ENCODE measurements around the gene ELP2.

Gene ELP2

DNA sequence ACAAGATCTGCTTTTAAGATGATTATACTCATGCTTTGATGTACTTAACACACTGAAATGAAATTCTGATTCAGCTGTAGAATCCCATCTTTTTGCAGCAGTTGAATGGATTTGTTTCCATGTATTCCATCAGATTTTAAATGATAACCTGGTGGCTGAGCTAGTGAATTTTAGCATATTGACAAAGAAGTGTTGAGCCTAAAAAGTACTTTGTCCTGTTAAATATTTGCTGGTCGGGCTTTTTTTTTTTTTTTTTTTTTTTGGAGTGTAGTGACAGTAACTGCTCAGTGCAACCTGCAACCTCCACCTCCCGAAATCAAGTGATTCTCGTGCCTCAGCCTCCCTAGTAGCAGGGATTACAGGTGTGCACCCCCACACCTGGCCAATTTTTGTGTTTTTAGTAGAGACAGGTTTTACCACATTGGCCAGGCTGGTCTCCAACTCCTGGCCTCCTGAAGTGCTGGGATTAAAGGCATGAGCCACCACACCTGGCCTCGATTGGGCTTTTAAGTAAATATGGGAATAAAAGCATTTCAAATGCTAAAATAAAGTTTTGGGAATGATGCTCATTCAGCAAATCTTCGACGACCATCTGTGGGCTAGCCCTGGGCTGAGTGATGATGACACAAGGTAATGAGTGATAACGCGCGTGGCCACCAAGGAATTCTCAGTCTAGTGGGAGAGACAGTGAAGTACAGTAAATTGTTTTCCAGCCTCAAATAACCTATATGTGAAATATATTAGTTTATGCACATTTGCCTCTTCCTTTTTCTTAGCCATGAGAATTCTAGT is 2.2 kb downstream of the ELP2 start:
- H3K27ac Mint-ChIP-seq = no peak overlapping the region
- H3K36me3 Mint-ChIP-seq (ENCODE audit: low read depth) = peaks cover 39% of the 10 kb centered on the region
- no peaks in the 10 kb centered on the region for H3K9me3 Mint-ChIP-seq
- H3K27me3 Mint-ChIP-seq = no peaks in the 10 kb centered on the region
- peak overlapping the region; percentile 95 for H3K4me3 Mint-ChIP-seq
- peaks cover 54% of the 10 kb centered on the region for H3K4me1 Mint-ChIP-seq (ENCODE audit: low read depth)

DNA sequence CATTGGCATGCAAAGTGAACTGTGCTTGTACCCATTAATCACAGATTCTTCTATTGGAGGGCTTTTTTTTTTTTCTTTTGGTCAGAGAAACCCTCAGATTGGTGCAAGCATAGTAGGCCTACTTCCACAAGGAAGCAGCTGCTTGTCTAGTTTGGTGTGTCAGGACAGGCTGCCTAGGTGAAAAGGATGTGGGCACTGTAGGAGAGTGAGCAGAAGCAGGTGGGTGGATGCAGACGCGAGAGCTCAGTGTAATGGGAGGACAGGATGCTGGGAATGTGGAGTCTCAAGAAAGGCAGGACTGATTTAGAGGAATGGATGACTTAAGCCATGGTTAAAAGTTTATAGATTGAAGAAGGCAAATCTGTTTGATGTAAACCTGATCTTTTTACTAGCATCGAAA is 3.1 kb downstream of the ELP2 start:
- Mint-ChIP-seq H3K4me3 (peak overlapping the region; percentile 11), H3K4me1 (ENCODE audit: low read depth) (peaks cover 45% of the 10 kb centered on the region), H3K27ac (peak overlapping the region; percentile 19), H3K9me3 (no peaks in the 10 kb centered on the region), H3K36me3 (ENCODE audit: low read depth) (peaks cover 41% of the 10 kb centered on the region), H3K27me3 (no peaks in the 10 kb centered on the region)

DNA sequence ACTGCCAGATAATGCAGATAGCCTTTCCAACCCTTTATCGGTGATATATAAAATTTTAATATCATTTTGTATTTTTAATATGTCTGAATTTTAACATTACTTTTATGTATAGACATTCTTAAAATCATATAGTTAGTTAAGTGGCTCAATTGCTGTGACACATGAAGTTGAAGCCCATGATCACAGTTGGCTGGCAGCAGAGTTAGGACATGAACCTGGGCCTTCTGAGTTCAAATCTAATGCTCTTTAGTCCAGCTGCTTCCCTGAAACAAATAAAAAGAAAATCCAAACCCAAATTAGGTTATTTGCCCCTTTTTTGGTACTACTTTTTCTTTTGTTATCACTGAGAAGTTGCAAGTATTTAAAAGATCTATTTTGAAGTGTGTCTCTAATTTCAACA is 5.6 kb downstream of the ELP2 start:
- H3K36me3 Mint-ChIP-seq (ENCODE audit: low read depth) = peaks cover 59% of the 10 kb centered on the region
- peaks cover 38% of the 10 kb centered on the region for H3K4me1 Mint-ChIP-seq (ENCODE audit: low read depth)
- no peak overlapping the region for H3K27ac Mint-ChIP-seq
- H3K4me3 Mint-ChIP-seq = no peak overlapping the region
- H3K9me3 Mint-ChIP-seq = no peaks in the 10 kb centered on the region
- no peaks in the 10 kb centered on the region for H3K27me3 Mint-ChIP-seq

DNA sequence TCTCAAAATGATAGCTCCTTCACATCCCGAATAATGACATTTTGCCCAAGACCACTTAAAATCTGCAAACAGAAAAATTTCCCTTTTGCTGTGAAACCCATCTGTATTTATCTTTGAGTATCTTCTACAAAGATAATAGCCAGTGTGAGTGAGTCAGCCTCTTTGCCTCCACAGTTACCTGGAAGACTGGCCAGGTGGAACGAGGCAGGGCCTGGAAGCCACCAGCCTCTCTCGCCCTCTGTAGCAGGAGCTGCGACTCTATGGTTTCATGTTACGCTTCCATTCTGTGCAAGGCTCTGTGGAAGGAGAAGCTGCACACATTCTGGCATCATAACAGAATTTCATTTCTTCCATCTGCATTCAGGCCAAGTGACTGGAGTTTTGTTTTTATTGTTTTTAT is 9.5 kb downstream of the ELP2 start:
- H3K27ac Mint-ChIP-seq = no peak overlapping the region
- no peaks in the 10 kb centered on the region for H3K27me3 Mint-ChIP-seq
- H3K9me3 Mint-ChIP-seq = no peaks in the 10 kb centered on the region
- H3K4me1 Mint-ChIP-seq (ENCODE audit: low read depth) = peaks cover 10% of the 10 kb centered on the region
- H3K36me3 Mint-ChIP-seq (ENCODE audit: low read depth) = peaks cover 76% of the 10 kb centered on the region
- H3K4me3 Mint-ChIP-seq = no peak overlapping the region

DNA sequence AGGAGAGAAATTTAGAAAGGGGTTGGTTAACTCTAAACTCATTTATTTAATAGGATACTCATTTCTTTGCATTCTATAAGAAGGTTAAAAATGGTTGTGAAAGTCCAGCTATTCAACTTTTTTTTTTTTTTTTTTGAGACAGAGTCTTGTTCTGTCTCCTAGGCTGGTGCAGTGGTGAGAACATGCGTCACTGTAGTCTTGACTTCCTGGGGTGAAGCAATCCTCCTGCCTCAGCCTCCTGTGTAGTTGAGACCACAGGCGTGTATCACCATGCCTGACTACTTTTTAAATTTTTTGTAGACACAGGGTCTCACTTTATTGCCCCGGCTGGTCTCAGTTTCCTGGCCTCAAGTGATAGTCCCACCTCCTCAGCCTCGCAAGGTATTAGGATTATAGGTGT is 11.9 kb downstream of the ELP2 start:
- Mint-ChIP-seq H3K4me3 (no peak overlapping the region), H3K9me3 (no peaks in the 10 kb centered on the region), H3K36me3 (ENCODE audit: low read depth) (peaks cover 83% of the 10 kb centered on the region), H3K27ac (no peak overlapping the region), H3K4me1 (ENCODE audit: low read depth) (peaks cover 6% of the 10 kb centered on the region), H3K27me3 (no peaks in the 10 kb centered on the region)

DNA sequence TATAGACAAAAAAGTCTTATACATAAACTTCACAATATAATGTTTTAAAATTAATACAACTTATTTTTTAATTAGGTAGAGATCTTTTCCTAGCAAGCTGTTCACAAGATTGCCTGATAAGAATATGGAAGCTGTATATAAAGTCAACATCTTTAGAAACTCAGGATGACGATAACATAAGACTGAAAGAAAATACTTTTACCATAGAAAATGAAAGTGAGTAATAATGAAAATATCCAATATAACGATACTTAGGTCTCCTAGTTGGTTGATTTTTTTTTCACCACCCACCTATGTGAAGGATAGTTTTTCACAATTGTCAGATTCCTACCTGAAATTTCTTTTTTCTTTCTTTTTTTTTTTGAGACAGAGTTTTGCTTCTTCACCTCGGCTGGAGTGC is 13.1 kb downstream of the ELP2 start:
- H3K36me3 Mint-ChIP-seq (ENCODE audit: low read depth) = peaks cover 80% of the 10 kb centered on the region
- peaks cover 6% of the 10 kb centered on the region for H3K4me1 Mint-ChIP-seq (ENCODE audit: low read depth)
- no peak overlapping the region for H3K4me3 Mint-ChIP-seq
- H3K9me3 Mint-ChIP-seq = no peaks in the 10 kb centered on the region
- no peaks in the 10 kb centered on the region for H3K27me3 Mint-ChIP-seq
- H3K27ac Mint-ChIP-seq = no peak overlapping the region

DNA sequence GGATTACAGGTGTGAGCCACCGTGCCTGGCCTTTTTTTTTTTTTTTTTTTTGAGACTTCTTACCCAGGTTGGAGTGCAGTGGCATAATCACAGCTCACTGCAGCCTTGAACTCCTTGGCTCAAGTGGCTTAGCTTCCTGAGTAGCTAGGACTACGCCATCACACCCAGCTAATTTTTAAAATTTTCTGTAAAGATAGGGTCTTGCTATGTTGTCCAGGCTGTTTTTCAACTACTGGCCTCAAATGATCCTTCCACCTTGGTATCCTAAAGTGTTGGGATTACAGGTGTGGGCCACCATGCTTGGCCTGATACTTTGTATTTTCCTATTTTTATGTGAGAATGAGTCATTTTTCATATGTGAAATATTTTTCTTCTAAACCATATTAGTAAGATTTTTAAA is 13.7 kb downstream of the ELP2 start:
- no peaks in the 10 kb centered on the region for H3K27me3 Mint-ChIP-seq
- H3K36me3 Mint-ChIP-seq (ENCODE audit: low read depth) = peaks cover 80% of the 10 kb centered on the region
- H3K4me3 Mint-ChIP-seq = no peak overlapping the region
- no peaks in the 10 kb centered on the region for H3K9me3 Mint-ChIP-seq
- H3K4me1 Mint-ChIP-seq (ENCODE audit: low read depth) = peaks cover 6% of the 10 kb centered on the region
- H3K27ac Mint-ChIP-seq = no peak overlapping the region

DNA sequence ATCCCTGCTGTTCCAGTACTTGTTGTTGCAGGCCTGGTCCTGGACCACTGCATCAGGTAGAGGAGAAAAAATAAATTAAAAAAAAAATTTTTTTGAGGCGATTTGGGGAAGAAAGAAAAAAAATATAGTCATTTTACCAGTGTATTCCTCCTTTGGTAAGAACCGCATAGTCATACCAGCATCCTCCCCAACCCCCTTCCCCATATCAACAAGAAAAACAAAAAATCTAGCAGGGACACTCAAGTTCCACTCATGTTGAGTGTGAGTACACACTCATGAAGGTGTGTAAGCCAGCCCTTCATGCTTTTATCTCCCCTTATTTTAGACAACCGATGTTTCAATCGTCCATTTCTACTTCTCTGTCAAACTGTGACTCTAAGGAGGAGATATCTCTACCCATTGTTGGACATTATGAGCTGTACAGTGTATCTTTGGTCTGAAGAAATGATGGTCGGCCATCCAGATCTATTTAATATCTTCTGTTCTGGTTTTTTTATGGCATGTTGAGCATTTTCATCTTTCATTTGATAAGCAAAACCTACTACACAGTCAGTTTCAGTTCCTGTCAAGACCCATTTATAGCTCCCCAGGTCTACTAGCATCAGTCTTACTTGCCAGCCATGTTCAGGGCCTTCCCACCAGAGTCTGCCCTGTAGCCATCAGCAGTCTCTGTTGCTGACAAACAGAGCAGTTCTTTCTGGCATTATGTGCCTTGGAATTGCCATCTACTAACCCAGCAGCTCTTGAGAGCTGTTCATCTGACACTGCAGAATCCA is 20.0 kb downstream of the ELP2 start:
- no peak overlapping the region for H3K4me3 Mint-ChIP-seq
- H3K27ac Mint-ChIP-seq = peak overlapping the region; percentile 11
- peaks cover 72% of the 10 kb centered on the region for H3K36me3 Mint-ChIP-seq (ENCODE audit: low read depth)
- peaks cover 27% of the 10 kb centered on the region for H3K4me1 Mint-ChIP-seq (ENCODE audit: low read depth)
- H3K27me3 Mint-ChIP-seq = no peaks in the 10 kb centered on the region
- no peaks in the 10 kb centered on the region for H3K9me3 Mint-ChIP-seq

DNA sequence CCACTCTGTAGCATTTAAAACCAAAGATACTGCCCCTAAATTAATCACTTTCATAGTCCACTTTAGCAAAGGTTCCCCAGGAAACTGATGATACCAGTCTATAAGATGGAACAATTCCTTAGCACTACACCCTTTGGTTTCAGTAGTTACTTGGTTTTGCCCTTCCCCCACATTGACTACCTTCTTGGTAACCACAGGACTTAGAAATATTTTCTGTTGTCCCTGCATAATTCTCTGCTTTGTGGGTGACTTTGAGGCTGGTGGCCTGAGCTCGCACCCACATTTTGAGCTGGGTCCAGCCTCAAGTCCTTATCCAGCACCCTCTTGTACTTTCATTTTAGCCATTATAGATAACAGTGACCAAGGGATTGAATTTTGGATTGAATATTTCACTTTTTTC is 23.1 kb downstream of the ELP2 start:
- Mint-ChIP-seq H3K36me3 (ENCODE audit: low read depth) (peaks cover 71% of the 10 kb centered on the region), H3K9me3 (no peaks in the 10 kb centered on the region), H3K4me3 (no peak overlapping the region), H3K27ac (no peak overlapping the region), H3K4me1 (ENCODE audit: low read depth) (peaks cover 27% of the 10 kb centered on the region), H3K27me3 (no peaks in the 10 kb centered on the region)

DNA sequence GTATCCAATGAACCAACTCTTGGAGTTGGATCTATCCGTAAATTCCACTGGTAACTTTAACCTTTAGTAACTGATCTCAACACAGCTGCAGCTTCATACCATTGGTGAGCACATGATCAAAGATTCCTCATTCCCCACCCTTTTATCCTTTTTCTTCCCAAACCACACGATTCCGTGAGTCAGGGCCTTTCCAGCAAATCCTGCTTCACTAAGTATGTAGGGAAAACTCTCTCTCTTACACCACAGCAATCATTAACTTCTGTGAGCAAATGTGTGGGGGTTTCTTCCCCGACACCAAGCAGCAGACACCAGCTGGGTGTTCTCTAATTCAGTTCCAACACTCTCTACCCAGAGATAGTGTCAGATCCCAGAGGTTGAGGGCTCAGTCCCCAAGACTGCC is 23.5 kb downstream of the ELP2 start:
- Mint-ChIP-seq H3K9me3 (no peaks in the 10 kb centered on the region), H3K36me3 (ENCODE audit: low read depth) (peaks cover 71% of the 10 kb centered on the region), H3K4me3 (no peak overlapping the region), H3K4me1 (ENCODE audit: low read depth) (peaks cover 27% of the 10 kb centered on the region), H3K27ac (no peak overlapping the region), H3K27me3 (no peaks in the 10 kb centered on the region)

DNA sequence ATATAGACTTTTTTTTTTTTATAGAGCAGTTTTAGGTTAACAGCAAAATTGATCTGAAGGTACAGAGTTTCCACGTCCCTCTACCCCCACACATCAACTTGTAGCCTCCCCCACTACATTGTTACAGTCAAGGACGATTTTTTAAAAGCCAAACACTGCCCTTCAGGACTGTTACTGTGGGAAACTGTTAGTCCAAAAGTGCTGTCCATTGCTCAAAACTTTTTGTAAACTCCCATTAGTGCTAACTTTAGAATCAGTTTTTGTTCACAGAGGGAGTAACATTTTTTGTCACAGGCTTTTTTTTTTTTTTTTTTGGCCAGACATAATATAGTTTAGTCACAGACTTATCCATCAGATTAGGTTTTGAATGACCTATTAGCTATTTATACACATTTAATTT is 24.1 kb downstream of the ELP2 start:
- H3K27ac Mint-ChIP-seq = no peak overlapping the region
- peaks cover 70% of the 10 kb centered on the region for H3K36me3 Mint-ChIP-seq (ENCODE audit: low read depth)
- no peaks in the 10 kb centered on the region for H3K27me3 Mint-ChIP-seq

DNA sequence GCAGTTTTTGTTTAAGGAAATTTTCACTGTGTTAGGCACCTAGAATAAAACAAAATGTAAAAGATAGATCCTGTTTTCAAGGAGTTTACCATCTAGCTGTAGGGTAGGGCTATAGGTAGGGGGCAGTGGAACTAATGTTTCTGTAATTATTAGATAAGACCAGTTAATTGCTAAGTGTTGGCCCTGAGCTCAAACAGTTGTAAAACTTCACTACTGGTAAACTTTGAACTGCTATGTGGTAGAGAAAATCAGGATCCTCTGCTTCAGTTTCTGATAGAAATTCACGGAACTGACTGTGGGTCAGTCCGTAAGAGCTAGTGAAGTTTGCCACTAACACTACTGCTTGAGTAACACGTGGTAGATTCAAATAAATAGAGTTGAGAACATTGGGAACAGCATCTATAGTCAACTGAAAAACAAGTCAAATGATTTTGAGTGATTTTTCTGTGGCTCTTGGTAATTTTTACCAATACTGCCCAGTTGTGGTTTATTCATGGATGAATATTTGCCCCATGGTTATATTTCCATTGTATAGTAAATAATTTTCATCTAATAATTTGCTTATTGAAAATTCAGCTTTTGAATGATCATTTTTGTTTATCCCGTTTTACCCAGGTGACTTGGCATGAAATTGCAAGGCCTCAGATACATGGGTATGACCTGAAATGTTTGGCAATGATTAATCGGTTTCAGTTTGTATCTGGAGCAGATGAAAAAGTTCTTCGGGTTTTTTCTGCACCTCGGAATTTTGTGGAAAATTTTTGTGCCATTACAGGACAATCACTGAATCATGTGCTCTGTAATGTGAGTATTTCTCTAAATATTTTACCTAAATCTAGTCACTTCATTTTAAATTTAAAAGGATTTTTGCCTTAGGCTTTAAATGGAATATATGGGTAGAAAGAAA is 26.4 kb downstream of the ELP2 start:
- Mint-ChIP-seq H3K27me3 (no peaks in the 10 kb centered on the region), H3K9me3 (no peaks in the 10 kb centered on the region), H3K4me3 (no peak overlapping the region), H3K36me3 (ENCODE audit: low read depth) (peaks cover 73% of the 10 kb centered on the region), H3K27ac (no peak overlapping the region), H3K4me1 (ENCODE audit: low read depth) (peaks cover 7% of the 10 kb centered on the region)

More for the DNA sequence above, 24.1 kb downstream of the ELP2 start:
- peaks cover 27% of the 10 kb centered on the region for H3K4me1 Mint-ChIP-seq (ENCODE audit: low read depth)
- no peak overlapping the region for H3K4me3 Mint-ChIP-seq
- no peaks in the 10 kb centered on the region for H3K9me3 Mint-ChIP-seq

DNA sequence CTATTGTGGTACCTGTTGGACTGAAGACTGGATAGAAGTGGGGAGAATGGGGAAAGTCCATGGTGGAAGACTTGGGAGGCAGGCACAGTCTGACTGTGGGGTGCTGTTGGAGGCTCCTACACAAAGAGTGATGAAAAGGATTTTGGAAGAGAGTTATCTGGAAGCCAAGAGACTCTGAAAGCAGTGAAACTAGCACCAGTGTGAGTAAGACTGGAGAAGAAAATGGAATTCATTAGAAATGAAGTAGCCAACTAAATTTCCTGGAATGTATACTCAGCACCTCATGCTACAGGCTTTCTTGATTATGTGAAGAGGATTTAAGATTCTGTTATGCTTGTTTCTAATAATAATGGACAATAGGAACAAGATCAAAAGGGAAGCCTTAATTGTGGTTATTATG is 27.7 kb downstream of the ELP2 start:
- Mint-ChIP-seq H3K36me3 (ENCODE audit: low read depth) (peaks cover 81% of the 10 kb centered on the region), H3K27ac (no peak overlapping the region), H3K4me3 (no peak overlapping the region), H3K4me1 (ENCODE audit: low read depth) (peaks cover 7% of the 10 kb centered on the region), H3K27me3 (no peaks in the 10 kb centered on the region), H3K9me3 (no peaks in the 10 kb centered on the region)

DNA sequence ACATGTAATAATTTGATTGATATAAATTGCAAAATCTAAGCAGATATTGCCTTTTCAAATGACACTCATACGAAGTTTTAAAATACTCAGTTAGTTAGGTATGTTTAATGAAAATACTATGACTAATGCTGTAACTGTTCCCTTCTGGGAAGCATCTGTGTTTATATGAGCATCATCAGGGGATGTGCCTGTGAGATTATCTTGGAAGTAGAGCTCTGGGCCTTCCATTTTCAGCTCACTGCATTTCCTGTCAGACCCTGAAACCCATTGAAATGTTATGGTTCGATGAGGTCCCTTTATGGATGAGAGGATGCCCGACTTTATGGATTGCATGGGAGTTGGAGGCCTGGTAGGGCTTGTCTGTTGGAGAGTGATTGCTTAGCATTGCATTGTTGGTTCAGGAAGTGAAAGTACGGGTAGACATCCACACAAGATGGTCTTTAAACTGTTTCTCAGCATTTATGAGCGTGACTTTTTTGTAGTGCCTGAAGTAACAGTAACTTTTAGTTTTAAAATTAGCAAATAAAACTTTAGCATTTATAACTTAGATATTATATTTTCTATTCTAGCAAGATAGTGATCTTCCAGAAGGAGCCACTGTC is 28.7 kb downstream of the ELP2 start:
- H3K27me3 Mint-ChIP-seq = no peaks in the 10 kb centered on the region
- H3K27ac Mint-ChIP-seq = peak overlapping the region; percentile 26
- peaks cover 76% of the 10 kb centered on the region for H3K36me3 Mint-ChIP-seq (ENCODE audit: low read depth)
- H3K4me1 Mint-ChIP-seq (ENCODE audit: low read depth) = no peaks in the 10 kb centered on the region
- no peak overlapping the region for H3K4me3 Mint-ChIP-seq
- H3K9me3 Mint-ChIP-seq = no peaks in the 10 kb centered on the region
